ENCODE results near the gene FOXO4.

The FOXO4 gene

DNA sequence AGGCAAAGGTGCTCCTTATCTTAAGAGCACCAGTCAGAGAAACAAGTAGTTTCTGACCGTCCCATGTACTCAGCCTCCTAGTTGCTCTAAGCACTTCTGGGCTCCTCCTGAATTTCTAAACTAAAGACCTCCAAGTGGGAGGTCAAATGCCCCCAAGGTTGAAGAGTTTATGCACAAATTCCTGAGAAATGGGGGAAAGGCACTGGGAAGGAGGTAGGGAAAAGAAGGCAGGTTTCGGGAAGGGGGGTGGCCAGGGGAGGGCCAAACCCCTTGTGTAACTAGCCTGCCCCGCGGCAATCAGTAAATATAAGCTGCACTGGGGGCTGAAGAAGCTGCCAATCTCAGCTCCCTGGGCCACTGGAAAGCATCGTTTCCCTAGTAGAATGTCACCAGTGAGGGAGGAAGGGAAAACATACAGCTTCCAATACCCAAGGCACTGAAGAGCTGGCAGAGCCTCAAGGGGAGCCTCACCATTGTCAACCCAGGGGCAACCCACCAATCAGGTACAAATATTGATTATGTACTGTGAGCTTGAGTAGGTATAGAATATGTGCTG is 3.4 kb downstream of the FOXO4 start:
- DNase-seq (ENCODE audit: low read depth, low spot score), result no peak

DNA sequence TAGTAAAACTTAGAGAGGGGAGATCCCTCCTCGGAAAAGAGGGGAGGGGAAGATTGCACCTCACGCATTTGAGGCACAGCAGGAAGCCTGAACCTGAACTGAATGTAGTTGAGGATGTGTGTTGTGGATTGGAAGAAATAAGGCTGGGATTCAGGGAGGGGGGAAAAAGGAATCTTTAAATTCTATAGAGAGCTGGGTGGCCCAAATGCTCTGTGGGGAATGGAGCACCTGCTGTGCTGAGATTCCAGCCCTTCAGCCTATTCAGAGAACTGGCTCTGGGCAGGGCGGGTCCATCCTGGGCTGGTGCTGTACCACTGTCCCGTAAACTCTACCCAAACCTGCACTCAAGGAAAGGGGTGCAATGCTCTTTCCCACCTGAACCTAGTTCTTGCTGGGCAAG is 4.1 kb downstream of the FOXO4 start:
- DNase-seq (ENCODE audit: low read depth, low spot score), result no peak

- DNase-seq (ENCODE audit: low read depth, low spot score), result no peak
These were observed 5.2 kb downstream of the FOXO4 start for GRCh38 chrX:71100581-71101505.

DNA sequence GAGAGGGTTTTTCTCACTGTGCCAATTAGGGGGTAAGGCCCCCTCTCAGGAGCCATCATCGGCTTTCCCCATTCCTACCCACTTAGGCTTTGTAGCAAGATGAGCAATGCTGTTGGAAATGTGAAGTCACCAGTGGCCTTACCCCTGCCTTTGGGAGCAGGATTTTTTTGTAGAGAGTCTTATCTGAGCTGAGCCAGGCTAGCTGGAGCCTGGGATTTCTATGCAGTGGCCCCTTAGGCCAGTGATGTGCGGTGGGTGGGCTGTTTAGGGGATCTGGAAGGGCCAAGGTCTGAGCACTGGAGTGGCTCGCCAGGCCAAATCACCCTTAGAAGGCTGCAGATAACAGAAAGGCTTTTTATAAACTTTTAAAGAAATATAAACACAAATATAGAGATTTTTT is 6.6 kb downstream of the FOXO4 start:
- DNase-seq (ENCODE audit: low read depth, low spot score), result no peak

GRCh38 chrX:71103110-71103983 is 7.7 kb downstream of the FOXO4 start:
- no peak for DNase-seq (ENCODE audit: low read depth, low spot score)

- DNase-seq (ENCODE audit: low read depth, low spot score), result no peak
These were observed 10.0 kb downstream of the FOXO4 start for GRCh38 chrX:71105628-71106027.

- DNase-seq (ENCODE audit: low read depth, low spot score), result no peak
These were observed 10.8 kb downstream of the FOXO4 start, which contains the start of gene CXorf65 for GRCh38 chrX:71106427-71106826. Gene CXorf65 (minus strand): TSS chrX:71106740. CDS start chrX:71106556, 184 bp downstream.

DNA sequence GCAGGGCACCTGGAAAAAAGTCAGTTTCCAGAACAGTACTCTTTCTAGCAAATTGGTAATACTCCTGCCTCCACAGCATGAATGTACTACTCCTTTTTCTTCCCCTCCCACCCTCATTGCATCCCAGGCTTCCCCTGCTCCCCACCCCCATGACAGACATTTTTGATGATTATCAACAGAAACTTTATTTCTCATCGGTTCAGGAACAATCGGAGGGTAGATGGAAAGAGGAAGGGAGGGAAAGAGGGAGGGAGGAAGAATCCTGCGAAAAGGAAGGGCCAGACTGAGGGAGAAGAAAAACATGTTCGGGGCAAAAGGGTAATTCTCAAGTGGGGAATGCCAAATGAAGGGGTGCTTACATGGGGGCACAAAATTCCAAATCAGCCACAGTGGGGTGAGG is 11.6 kb downstream of the FOXO4 start:
- DNase-seq (ENCODE audit: low read depth, low spot score), result no peak

- no peak for DNase-seq (ENCODE audit: low read depth, low spot score)
These were observed 12.2 kb downstream of the FOXO4 start for GRCh38 chrX:71107762-71108360.

GRCh38 chrX:71109051-71109450 is 13.4 kb downstream of the FOXO4 start:
- no peak for DNase-seq (ENCODE audit: low read depth, low spot score)

DNA sequence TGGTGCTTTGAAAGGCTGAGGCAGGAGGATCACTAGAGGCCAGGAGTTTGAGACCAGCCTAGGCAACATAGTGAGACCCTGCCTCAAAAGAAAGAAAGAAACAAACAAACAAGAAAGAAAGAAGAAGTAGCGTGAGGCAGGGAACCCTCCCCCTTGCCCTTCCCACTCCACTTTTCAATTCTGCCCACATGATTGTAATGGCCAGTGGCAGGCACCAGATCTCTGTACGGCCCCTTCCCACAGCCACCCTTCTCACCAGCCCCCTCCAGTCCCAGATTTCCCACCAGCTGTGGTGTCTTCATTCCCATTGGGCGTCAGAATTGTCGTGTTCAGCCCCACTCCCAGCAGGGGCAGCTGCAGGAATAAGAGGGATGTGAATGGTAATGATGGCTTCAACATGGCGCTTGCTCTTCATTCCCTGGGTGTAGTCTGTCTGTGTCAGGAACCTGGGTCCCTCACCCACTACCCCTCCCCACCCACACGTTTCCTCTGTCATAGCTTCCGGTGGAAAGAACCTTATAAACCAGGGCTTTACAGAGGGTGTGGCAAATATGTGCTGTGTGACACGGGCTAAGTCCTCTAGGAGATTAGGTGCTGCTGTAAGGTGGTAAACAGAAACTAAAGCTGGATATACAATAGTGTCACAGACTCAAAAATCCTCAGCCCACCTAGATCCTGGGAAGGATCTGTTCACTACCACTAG is 15.6 kb downstream of the FOXO4 start, which contains the start of gene IL2RG:
IL2RG (minus strand) TSS at position 437 of the 703 bp plus-strand sequence; CDS start at position 399, 38 bp downstream.
- no peak for DNase-seq (ENCODE audit: low read depth, low spot score)

DNA sequence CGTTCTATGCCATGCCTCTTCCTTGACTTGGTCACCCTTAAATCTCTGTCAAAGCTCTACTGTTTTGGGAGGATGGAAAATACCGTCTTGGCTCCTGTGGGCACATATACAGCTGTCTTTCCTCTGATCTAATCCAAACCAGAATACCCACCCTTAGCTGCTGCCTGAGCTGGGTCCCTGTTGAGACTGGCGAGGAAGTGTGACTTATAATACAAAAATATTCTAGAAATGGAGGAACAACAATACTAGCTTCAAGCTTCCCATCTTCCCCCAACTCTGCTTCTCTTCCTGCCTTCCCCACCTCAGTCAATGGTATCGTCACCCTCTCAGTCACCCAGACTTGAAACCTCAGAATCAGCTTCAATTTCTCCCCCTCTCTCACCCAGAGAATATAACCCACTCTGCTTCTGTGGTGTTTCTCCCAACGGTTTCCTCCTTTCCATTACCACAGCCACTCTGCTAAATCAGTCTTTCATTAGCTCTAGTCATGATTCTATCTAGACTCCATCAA is 16.3 kb downstream of the FOXO4 start:
- DNase-seq (ENCODE audit: low read depth, low spot score), result no peak

GRCh38 chrX:71117358-71117757 is 21.7 kb downstream of the FOXO4 start:
- DNase-seq (ENCODE audit: low read depth, low spot score), result no peak

DNA sequence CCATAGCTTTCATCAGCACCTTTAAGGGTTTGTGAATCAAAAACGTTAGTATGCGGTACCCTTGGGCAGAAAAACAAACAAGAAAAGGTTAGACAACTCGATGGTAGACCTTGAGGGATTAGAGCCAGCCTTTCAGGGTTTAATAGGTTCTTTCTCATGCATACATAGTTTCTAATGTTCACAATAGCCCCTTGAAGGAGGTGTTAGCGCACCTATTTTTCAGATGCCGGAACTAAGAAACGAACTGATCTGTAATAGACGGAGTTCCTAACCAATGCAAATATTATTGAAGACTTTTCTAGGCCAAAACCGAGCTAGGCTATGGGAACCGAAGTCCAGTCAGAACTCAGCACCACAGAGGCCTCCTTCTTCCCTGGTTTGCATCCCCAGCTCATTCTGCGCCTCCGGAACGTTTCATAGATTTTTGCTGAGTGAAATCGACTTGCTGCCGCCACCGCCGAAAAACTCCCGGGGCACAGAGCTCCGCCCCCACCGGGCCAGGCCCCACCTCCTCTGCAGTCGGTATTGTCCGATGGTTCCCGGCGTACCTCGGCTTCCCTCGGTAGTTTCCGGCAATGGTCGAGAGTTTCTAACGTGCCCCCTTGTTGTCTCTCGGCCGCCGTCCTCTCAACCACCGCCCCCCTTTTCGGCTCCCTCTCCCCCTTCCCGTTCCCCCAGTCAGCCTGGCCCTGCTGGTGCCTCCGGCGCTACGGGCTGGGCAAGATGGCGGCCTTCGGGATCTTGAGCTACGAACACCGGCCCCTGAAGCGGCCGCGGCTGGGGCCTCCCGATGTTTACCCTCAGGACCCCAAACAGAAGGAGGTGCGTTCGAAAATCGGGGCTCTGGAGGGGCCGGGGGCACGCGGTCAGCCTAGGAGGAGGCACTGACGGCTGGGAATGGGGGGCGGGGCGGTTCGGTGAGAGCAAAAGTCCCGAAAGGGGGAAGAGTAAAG is 22.7 kb downstream of the FOXO4 start, which contains the start of gene MED12:
MED12 (plus strand) TSS at position 565 of the 953 bp plus-strand sequence; CDS start at position 724, 159 bp downstream.
- DNase-seq (ENCODE audit: low read depth, low spot score), result no peak

GRCh38 chrX:71118985-71119535 is 23.4 kb downstream of the FOXO4 start:
- no peak for DNase-seq (ENCODE audit: low read depth, low spot score)

GRCh38 chrX:71128166-71128833 is 32.6 kb downstream of the FOXO4 start:
- no peak for DNase-seq (ENCODE audit: low read depth, low spot score)

GRCh38 chrX:71128915-71129765 is 33.5 kb downstream of the FOXO4 start:
- DNase-seq (ENCODE audit: low read depth, low spot score), result no peak

- DNase-seq (ENCODE audit: low read depth, low spot score), result no peak
These were observed 35.9 kb downstream of the FOXO4 start for GRCh38 chrX:71131510-71131909.
